Cardiac fibroblast (primary cell): ENCODE results near the gene SMYD2.

Source experiments
- DNase-seq, 2 donors: peaks; one replicate each; pipeline versions ENCODE4 v3.0.0 to v3.0.0-alpha.2; 2010; ENCODE audit warnings: low read depth in 2 of 2
- H3K4me3 ChIP-seq, 2 donors: replicated peaks in 1 of 2; 1 replicate in 1 of 2; 2 replicates in 1 of 2; pipeline ENCODE4 v1.5.1; 2011; ENCODE audit warnings: low read depth in 2 of 2, low read length in 2 of 2, mild to moderate bottlenecking in 2 of 2, moderate library complexity in 1 of 2
- CTCF ChIP-seq: IDR thresholded peaks from one replicate; pipeline ENCODE4 v1.5.1; 2011; ENCODE audit warnings: low read depth, mild to moderate bottlenecking, low read length, inconsistent platforms

SMYD2 gene

GRCh38 chr1:214290424-214291037 lies 9.6 kb downstream of the SMYD2 start:
- TF ChIP-seq CTCF, result no peak
- no peak overlapping the region for H3K4me3 ChIP-seq
- DNase-seq, result peak; percentile 14 to 42

GRCh38 chr1:214292322-214292721 lies 11.4 kb downstream of the SMYD2 start:
- no peak overlapping the region for H3K4me3 ChIP-seq
- DNase-seq, result peak; percentile 24 to 63
- TF ChIP-seq CTCF, result no peak

- no peak for DNase-seq
- TF ChIP-seq CTCF, result no peak
- H3K4me3 ChIP-seq, result no peak overlapping the region
Observed at GRCh38 chr1:214295934-214296333, 15.0 kb downstream of the SMYD2 start.

- DNase-seq, result peak; percentile 30 to 90
- no peak overlapping the region for H3K4me3 ChIP-seq
- no peak for TF ChIP-seq CTCF
Observed at GRCh38 chr1:214296860-214297745, 16.1 kb downstream of the SMYD2 start.

GRCh38 chr1:214300149-214300780 lies 19.3 kb downstream of the SMYD2 start:
- TF ChIP-seq CTCF, result no peak
- no peak overlapping the region for H3K4me3 ChIP-seq
- DNase-seq, result no peak

GRCh38 chr1:214301526-214301925 lies 20.6 kb downstream of the SMYD2 start:
- no peak overlapping the region for H3K4me3 ChIP-seq
- no peak for TF ChIP-seq CTCF
- no peak for DNase-seq
